ENCODE data around the gene MATN4.

Gene MATN4

DNA sequence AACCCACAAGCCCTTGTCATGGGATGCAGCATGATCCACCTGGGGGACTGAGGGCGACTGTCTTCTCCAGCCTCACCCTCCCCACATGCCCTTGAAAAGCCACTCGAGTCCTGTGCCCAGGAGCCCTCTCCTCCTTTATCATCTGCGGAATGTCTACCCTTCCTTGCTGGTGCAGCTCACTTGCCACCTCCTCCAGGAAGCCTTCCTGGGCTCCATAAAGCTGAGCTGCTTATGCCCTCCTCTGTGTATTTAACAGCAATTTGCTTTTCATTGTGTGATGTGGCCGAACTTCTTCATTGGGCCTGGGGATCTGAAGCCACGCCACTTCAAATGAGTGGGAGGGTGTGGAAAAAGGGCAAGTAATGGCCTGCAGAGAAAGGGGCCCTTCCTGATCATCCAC, 19.2 kb downstream of the MATN4 start:
- H3F3A ChIP-seq (ENCODE audit: insufficient read depth): no peaks in the 10 kb centered on the region
- no peak overlapping the region for H3K9ac ChIP-seq (ENCODE audit: low read length)
- no peaks in the 10 kb centered on the region for H3K27me3 ChIP-seq (ENCODE audit: low read length)
- no peak overlapping the region for H3K4me2 ChIP-seq (ENCODE audit: low read depth, low read length, poor library complexity, severe bottlenecking)
- no peaks in the 10 kb centered on the region for H3K79me2 ChIP-seq (ENCODE audit: insufficient read depth, low read length)
- H4K20me1 ChIP-seq (ENCODE audit: low read depth, low read length): no peaks in the 10 kb centered on the region
- no peak for TF ChIP-seq EZH2phosphoT487 (conservative IDR thresholded peaks at IDR 0.05; ENCODE audit: low read length)
- TF ChIP-seq, protein P1, sequence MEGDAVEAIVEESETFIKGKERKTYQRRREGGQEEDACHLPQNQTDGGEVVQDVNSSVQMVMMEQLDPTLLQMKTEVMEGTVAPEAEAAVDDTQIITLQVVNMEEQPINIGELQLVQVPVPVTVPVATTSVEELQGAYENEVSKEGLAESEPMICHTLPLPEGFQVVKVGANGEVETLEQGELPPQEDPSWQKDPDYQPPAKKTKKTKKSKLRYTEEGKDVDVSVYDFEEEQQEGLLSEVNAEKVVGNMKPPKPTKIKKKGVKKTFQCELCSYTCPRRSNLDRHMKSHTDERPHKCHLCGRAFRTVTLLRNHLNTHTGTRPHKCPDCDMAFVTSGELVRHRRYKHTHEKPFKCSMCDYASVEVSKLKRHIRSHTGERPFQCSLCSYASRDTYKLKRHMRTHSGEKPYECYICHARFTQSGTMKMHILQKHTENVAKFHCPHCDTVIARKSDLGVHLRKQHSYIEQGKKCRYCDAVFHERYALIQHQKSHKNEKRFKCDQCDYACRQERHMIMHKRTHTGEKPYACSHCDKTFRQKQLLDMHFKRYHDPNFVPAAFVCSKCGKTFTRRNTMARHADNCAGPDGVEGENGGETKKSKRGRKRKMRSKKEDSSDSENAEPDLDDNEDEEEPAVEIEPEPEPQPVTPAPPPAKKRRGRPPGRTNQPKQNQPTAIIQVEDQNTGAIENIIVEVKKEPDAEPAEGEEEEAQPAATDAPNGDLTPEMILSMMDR (IDR thresholded peaks at IDR 0.05; ENCODE audit: insufficient read depth, low read length, poor library complexity, severe bottlenecking): no peak
- no peaks in the 10 kb centered on the region for H3K9me2 ChIP-seq (replicated peaks; ENCODE audit: insufficient read depth, low read length)
- no peaks in the 10 kb centered on the region for H3K9me3 ChIP-seq (ENCODE audit: insufficient read depth, low read length)
- no peak overlapping the region for H2AFZ ChIP-seq (ENCODE audit: low read depth, low read length, severe bottlenecking)
- no peaks in the 10 kb centered on the region for H3K36me3 ChIP-seq (ENCODE audit: low read length)
- no peak overlapping the region for H3K4me3 ChIP-seq (ENCODE audit: insufficient read depth, low read length, poor library complexity, severe bottlenecking)
- no peak overlapping the region for H3K27ac ChIP-seq (ENCODE audit: low read depth, low read length)

DNA sequence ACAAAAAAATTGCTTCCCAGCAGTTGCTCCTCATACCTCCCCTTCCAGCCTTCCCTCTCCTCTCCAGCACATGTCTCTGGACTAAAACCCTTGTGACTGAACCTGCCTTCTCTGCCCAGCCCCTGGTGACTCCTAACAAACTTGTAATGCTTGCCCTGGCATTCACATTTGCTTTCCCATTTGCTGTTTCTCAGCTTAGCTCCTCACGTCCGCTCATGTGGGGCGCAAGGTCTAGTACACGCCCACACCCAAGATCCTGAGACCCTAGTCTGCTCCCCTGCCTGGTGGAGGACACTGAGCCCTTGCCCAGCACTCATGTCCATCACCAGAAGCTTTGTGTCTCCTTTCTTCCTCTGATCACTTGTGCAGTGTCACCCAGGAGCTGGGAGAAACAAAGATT, 19.7 kb downstream of the MATN4 start:
- TF ChIP-seq EZH2phosphoT487 (conservative IDR thresholded peaks at IDR 0.05; ENCODE audit: low read length): no peak
- TF ChIP-seq, protein P1 (IDR thresholded peaks at IDR 0.05; ENCODE audit: insufficient read depth, low read length, poor library complexity, severe bottlenecking): no peak
- Histone ChIP-seq H3K4me2 (ENCODE audit: low read depth, low read length, poor library complexity, severe bottlenecking) (no peak overlapping the region), H3F3A (ENCODE audit: insufficient read depth) (no peaks in the 10 kb centered on the region), H3K4me3 (ENCODE audit: insufficient read depth, low read length, poor library complexity, severe bottlenecking) (no peak overlapping the region), H4K20me1 (ENCODE audit: low read depth, low read length) (no peaks in the 10 kb centered on the region), H2AFZ (ENCODE audit: low read depth, low read length, severe bottlenecking) (no peak overlapping the region), H3K36me3 (ENCODE audit: low read length) (no peaks in the 10 kb centered on the region), H3K9me2 (replicated peaks; ENCODE audit: insufficient read depth, low read length) (no peaks in the 10 kb centered on the region), H3K27me3 (ENCODE audit: low read length) (no peaks in the 10 kb centered on the region), H3K27ac (ENCODE audit: low read depth, low read length) (no peak overlapping the region), H3K9ac (ENCODE audit: low read length) (no peak overlapping the region), H3K79me2 (ENCODE audit: insufficient read depth, low read length) (no peaks in the 10 kb centered on the region), H3K9me3 (ENCODE audit: insufficient read depth, low read length) (no peaks in the 10 kb centered on the region)

DNA sequence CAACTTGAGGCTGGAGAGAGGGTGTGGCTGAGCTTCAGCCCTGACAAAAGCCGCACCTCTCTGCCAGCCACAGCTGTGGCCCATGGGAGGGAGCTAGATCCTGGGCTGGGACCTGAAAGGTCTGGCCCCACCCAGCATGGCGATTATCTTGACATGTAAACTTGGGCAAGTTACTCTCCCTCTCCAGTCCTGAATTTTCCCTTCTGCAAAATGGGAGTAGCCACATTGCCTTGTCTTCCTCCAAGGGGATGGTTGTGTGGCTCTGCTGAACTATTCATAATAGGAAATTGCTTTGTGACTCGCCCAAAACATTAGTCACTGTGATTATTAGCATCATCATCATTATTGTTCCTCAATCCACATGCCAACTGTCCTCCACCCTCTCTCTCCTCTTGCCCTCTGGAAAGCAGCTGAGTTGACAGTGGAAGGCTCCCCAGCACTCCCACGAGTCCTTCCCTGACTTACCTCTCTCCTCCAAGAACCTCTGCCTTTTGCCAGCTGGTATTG, 24.5 kb downstream of the MATN4 start:
- no peak for TF ChIP-seq EZH2phosphoT487 (conservative IDR thresholded peaks at IDR 0.05; ENCODE audit: low read length)
- TF ChIP-seq, protein P1 (IDR thresholded peaks at IDR 0.05; ENCODE audit: insufficient read depth, low read length, poor library complexity, severe bottlenecking): no peak
- Histone ChIP-seq H3K27ac (ENCODE audit: low read depth, low read length) (no peak overlapping the region), H3K9ac (ENCODE audit: low read length) (no peak overlapping the region), H4K20me1 (ENCODE audit: low read depth, low read length) (no peaks in the 10 kb centered on the region), H3K9me2 (replicated peaks; ENCODE audit: insufficient read depth, low read length) (no peaks in the 10 kb centered on the region), H3K4me3 (ENCODE audit: insufficient read depth, low read length, poor library complexity, severe bottlenecking) (no peak overlapping the region), H3K9me3 (ENCODE audit: insufficient read depth, low read length) (no peaks in the 10 kb centered on the region), H3K79me2 (ENCODE audit: insufficient read depth, low read length) (no peaks in the 10 kb centered on the region), H2AFZ (ENCODE audit: low read depth, low read length, severe bottlenecking) (no peak overlapping the region), H3F3A (ENCODE audit: insufficient read depth) (no peaks in the 10 kb centered on the region), H3K27me3 (ENCODE audit: low read length) (no peaks in the 10 kb centered on the region), H3K4me2 (ENCODE audit: low read depth, low read length, poor library complexity, severe bottlenecking) (no peak overlapping the region), H3K36me3 (ENCODE audit: low read length) (no peaks in the 10 kb centered on the region)
